ENCODE data around the gene GRAMD4.
"Not testable (repeated sequence)": the region's sequence is repeated elsewhere in the genome, so short reads cannot be mapped to it uniquely, and the experiment has no call there.

GRAMD4 gene

DNA sequence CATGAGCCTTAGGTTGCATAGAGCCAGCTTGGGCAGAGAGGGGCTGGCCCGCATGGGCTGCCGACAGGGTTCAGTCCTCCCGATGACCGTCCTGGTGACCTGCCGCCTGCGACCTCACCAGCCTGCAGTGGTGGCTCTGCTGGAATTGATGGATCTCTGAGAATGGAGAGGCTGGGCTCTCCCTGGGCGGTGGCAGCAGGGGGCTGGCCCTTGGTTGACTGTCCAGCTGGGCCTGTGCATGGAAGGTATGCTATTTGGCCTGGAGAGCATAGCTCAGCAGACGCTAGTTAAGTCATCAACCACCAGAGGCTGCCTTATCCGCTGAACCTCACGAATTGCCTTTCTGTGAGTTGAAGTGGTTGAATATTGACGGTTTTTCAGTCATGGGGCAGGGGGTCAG lies 19.7 kb downstream of the GRAMD4 start:
- Histone ChIP-seq H3K9me2 (replicated peaks; ENCODE audit: control insufficient read depth, low read length) (no peaks in the 10 kb centered on the region), H3K27ac (ENCODE audit: low read depth, low read length) (no peak overlapping the region), H3K27me3 (ENCODE audit: control insufficient read depth, low read length) (no peaks in the 10 kb centered on the region), H3F3A (ENCODE audit: control insufficient read depth, insufficient read depth) (no peaks in the 10 kb centered on the region), H3K4me2 (ENCODE audit: low read length) (no peak overlapping the region), H3K36me3 (ENCODE audit: control insufficient read depth, low read length) (no peaks in the 10 kb centered on the region), H3K79me2 (ENCODE audit: control insufficient read depth, low read length) (no peaks in the 10 kb centered on the region; the same call in 1 of the 2 replicates), H3K4me3 (ENCODE audit: low read length) (no peak overlapping the region), H3K4me1 (ENCODE audit: control insufficient read depth, low read length) (no peaks in the 10 kb centered on the region), H4K20me1 (ENCODE audit: control insufficient read depth, insufficient read depth, low read depth, low read length) (no peaks in the 10 kb centered on the region; the same call in 1 of the 2 replicates), H3K9me3 (ENCODE audit: control insufficient read depth, insufficient read depth, low read length) (no peaks in the 10 kb centered on the region)
- TF ChIP-seq, protein P1, sequence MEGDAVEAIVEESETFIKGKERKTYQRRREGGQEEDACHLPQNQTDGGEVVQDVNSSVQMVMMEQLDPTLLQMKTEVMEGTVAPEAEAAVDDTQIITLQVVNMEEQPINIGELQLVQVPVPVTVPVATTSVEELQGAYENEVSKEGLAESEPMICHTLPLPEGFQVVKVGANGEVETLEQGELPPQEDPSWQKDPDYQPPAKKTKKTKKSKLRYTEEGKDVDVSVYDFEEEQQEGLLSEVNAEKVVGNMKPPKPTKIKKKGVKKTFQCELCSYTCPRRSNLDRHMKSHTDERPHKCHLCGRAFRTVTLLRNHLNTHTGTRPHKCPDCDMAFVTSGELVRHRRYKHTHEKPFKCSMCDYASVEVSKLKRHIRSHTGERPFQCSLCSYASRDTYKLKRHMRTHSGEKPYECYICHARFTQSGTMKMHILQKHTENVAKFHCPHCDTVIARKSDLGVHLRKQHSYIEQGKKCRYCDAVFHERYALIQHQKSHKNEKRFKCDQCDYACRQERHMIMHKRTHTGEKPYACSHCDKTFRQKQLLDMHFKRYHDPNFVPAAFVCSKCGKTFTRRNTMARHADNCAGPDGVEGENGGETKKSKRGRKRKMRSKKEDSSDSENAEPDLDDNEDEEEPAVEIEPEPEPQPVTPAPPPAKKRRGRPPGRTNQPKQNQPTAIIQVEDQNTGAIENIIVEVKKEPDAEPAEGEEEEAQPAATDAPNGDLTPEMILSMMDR (IDR thresholded peaks at IDR 0.05; ENCODE audit: low read depth, low read length, poor library complexity, severe bottlenecking) = no peak
- TF ChIP-seq EZH2phosphoT487 (IDR thresholded peaks at IDR 0.05; ENCODE audit: borderline replicate concordance, low read length) = no peak

DNA sequence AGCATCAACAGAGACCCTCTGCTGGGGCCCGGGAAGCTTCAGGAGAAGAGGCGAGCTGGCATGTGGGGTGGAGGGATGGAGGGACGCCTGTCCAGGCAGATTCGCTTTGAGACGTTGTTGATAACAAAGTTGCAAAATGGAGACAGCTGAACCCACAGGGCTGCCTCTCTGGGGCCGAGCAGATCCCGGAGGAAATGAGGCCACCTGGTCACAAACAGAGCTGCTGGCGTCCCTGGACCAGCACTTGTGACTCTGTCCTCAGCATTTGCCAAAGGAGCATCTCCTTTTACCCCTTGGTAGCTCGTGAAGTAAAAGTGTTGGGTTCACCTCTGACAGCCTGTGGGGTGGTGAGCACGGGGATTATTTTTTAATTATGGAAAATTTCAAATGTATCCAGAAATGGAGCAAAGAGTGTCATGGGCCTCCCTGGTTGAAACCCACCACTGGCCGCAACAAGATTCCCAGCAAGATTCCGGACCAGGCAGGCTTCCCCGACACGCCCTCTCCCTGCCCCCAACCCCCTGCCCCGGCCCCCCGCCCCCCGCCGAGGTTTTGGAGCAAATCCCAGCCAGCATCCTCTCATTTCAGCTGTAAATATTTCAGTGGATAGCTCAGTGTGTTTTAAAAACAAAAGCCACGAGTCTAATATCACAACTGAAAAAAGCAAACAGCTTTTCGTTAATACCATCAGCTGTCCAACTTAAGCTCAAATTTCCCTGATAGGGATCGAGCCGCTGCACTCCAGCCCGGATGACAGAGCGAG lies 20.3 kb downstream of the GRAMD4 start:
- Histone ChIP-seq H3K27ac (ENCODE audit: low read depth, low read length) (no peak overlapping the region), H3K9me3 (ENCODE audit: control insufficient read depth, insufficient read depth, low read length) (no peaks in the 10 kb centered on the region), H3K79me2 (ENCODE audit: control insufficient read depth, low read length) (no peaks in the 10 kb centered on the region; the same call in 1 of the 2 replicates), H3K4me2 (ENCODE audit: low read length) (no peak overlapping the region), H3K4me3 (ENCODE audit: low read length) (no peak overlapping the region), H3K36me3 (ENCODE audit: control insufficient read depth, low read length) (no peaks in the 10 kb centered on the region), H4K20me1 (ENCODE audit: control insufficient read depth, insufficient read depth, low read depth, low read length) (no peaks in the 10 kb centered on the region; the same call in 1 of the 2 replicates), H3K9me2 (replicated peaks; ENCODE audit: control insufficient read depth, low read length) (no peaks in the 10 kb centered on the region), H3F3A (ENCODE audit: control insufficient read depth, insufficient read depth) (no peaks in the 10 kb centered on the region), H3K27me3 (ENCODE audit: control insufficient read depth, low read length) (no peaks in the 10 kb centered on the region), H3K4me1 (ENCODE audit: control insufficient read depth, low read length) (no peaks in the 10 kb centered on the region)
- TF ChIP-seq, protein P1 (IDR thresholded peaks at IDR 0.05; ENCODE audit: low read depth, low read length, poor library complexity, severe bottlenecking) = no peak
- no peak for TF ChIP-seq EZH2phosphoT487 (IDR thresholded peaks at IDR 0.05; ENCODE audit: borderline replicate concordance, low read length)

DNA sequence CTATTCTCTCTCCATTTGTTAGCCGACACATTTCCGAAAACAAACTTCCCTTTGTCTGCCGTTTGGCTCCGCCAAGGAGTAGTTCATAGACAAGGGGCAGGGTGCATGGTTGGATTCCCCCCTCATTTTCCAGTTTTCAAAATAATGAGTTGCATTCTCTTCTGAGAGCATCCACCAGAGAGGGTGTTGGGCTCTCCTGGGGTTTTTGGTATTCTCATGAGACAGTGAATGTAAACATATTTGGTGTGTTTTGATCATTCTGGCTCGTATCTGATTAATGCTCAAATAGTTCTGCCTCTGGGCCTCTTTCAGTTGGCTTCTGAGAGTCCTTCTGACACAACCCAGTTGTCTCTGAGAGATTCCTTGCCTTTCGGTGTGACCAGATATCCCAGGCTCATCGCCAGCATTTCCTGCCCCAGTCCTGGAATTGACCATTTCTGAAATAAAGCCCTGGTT lies 21.7 kb downstream of the GRAMD4 start:
- Histone ChIP-seq H3K4me1 (ENCODE audit: control insufficient read depth, low read length) (no peaks in the 10 kb centered on the region), H3F3A (ENCODE audit: control insufficient read depth, insufficient read depth) (no peaks in the 10 kb centered on the region), H3K36me3 (ENCODE audit: control insufficient read depth, low read length) (no peaks in the 10 kb centered on the region), H3K9me2 (replicated peaks; ENCODE audit: control insufficient read depth, low read length) (no peaks in the 10 kb centered on the region), H3K27me3 (ENCODE audit: control insufficient read depth, low read length) (no peaks in the 10 kb centered on the region), H3K4me2 (ENCODE audit: low read length) (no peak overlapping the region), H3K9me3 (ENCODE audit: control insufficient read depth, insufficient read depth, low read length) (no peaks in the 10 kb centered on the region), H3K27ac (ENCODE audit: low read depth, low read length) (no peak overlapping the region), H4K20me1 (ENCODE audit: control insufficient read depth, insufficient read depth, low read depth, low read length) (no peaks in the 10 kb centered on the region; the same call in 1 of the 2 replicates), H3K4me3 (ENCODE audit: low read length) (no peak overlapping the region), H3K79me2 (ENCODE audit: control insufficient read depth, low read length) (no peaks in the 10 kb centered on the region; the same call in 1 of the 2 replicates)
- TF ChIP-seq, protein P1 (IDR thresholded peaks at IDR 0.05; ENCODE audit: low read depth, low read length, poor library complexity, severe bottlenecking) = no peak
- no peak for TF ChIP-seq EZH2phosphoT487 (IDR thresholded peaks at IDR 0.05; ENCODE audit: borderline replicate concordance, low read length)

DNA sequence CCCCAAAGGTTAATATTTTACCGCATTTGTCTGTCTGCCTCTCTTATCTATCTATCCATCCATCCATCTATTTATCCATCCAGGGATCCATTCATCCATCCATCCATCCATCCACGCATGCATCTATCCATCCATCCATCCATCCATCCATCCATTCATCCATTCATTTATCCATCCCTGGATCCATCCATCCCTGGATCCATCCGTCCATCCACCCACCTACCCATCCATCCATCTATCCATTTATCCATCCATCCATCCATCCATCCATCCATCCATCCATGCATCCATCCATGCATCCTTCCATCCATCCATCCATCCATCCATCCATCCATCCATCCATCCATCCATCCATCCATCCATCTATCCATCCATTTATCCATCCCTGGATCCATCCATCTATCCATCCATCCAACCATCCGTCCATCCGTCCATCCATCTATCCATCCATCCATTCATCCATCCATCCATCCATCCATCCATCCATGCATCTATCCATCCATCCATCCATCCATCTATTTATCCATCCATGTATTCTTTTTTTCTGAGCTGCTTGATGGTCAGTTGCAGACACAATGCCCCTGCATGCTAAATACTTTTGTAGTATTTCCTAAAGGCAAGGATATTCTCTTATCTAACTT lies 22.8 kb downstream of the GRAMD4 start:
- not testable (repeated sequence) for H4K20me1 ChIP-seq (ENCODE audit: control insufficient read depth, insufficient read depth, low read depth, low read length); H3K36me3 ChIP-seq (ENCODE audit: control insufficient read depth, low read length); H3K79me2 ChIP-seq (ENCODE audit: control insufficient read depth, low read length); H3K4me2 ChIP-seq (ENCODE audit: low read length); H3K9me3 ChIP-seq (ENCODE audit: control insufficient read depth, insufficient read depth, low read length); H3K27ac ChIP-seq (ENCODE audit: low read depth, low read length); H3K4me3 ChIP-seq (ENCODE audit: low read length); H3K27me3 ChIP-seq (ENCODE audit: control insufficient read depth, low read length); H3K9me2 ChIP-seq (replicated peaks; ENCODE audit: control insufficient read depth, low read length); H3K4me1 ChIP-seq (ENCODE audit: control insufficient read depth, low read length); H3F3A ChIP-seq (ENCODE audit: control insufficient read depth, insufficient read depth)
